ENCODE results near the gene RNF14.

GRCh38 chr5:142016556-142016955 is 47.7 kb downstream of the RNF14 start:
- TF ChIP-seq CTCF (IDR thresholded peaks at IDR 0.05) (no peak), POLR2A (IDR thresholded peaks at IDR 0.05) (no peak)

Data from esophagus squamous epithelium (tissue), 4 donors.